Measurements from ENCODE around the gene OLFML2B.

The OLFML2B gene

DNA sequence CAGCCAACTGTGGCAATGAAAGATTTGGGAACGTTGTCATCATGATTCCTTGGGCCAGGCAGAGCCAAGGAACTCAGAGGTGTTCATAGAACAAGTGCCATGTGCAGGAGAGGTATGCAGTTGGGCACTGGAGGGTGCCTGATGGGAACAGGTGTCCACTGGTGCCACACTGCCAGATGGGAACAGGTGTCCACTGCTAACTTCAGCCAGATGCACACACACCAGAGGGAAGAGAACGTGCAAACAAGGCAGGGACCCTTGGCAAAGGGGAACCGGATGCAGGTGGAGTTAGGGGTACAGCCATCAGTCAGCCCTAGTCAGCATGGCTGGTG is 13.5 kb downstream of the OLFML2B start:
- Histone ChIP-seq H3K9me3 (ENCODE audit: control insufficient read depth in 2 of 2, low read length in 2 of 2) (no peaks in the 10 kb centered on the region), H3K27ac (ENCODE audit: low read depth in 2 of 2, low read length in 2 of 2) (no peak overlapping the region), H3K4me3 (ENCODE audit: low read length in 2 of 2) (no peak overlapping the region), H3K9ac (ENCODE audit: low read depth in 1 of 2, low read length in 2 of 2) (no peak overlapping the region), H3K27me3 (ENCODE audit: control insufficient read depth in 2 of 2, insufficient read depth in 2 of 2, low read length in 2 of 2) (no peaks in the 10 kb centered on the region), H3K4me1 (ENCODE audit: control insufficient read depth in 2 of 2, insufficient read depth in 2 of 2, low read length in 2 of 2) (no peaks in the 10 kb centered on the region), H3K36me3 (ENCODE audit: control insufficient read depth in 2 of 2, insufficient read depth in 2 of 2, low read length in 2 of 2) (no peaks in the 10 kb centered on the region)

- H3K4me3 ChIP-seq (ENCODE audit: low read length in 2 of 2): no peak overlapping the region
- H3K9ac ChIP-seq (ENCODE audit: low read depth in 1 of 2, low read length in 2 of 2): no peak overlapping the region
- no peak overlapping the region for H3K27ac ChIP-seq (ENCODE audit: low read depth in 2 of 2, low read length in 2 of 2)
- no peaks in the 10 kb centered on the region for H3K27me3 ChIP-seq (ENCODE audit: control insufficient read depth in 2 of 2, insufficient read depth in 2 of 2, low read length in 2 of 2)
- H3K36me3 ChIP-seq (ENCODE audit: control insufficient read depth in 2 of 2, insufficient read depth in 2 of 2, low read length in 2 of 2): no peaks in the 10 kb centered on the region
- no peaks in the 10 kb centered on the region for H3K9me3 ChIP-seq (ENCODE audit: control insufficient read depth in 2 of 2, low read length in 2 of 2)
- no peaks in the 10 kb centered on the region for H3K4me1 ChIP-seq (ENCODE audit: control insufficient read depth in 2 of 2, insufficient read depth in 2 of 2, low read length in 2 of 2)
Observed at GRCh38 chr1:162009501-162010174, 14.0 kb downstream of the OLFML2B start.

- Histone ChIP-seq H3K4me3 (ENCODE audit: low read length in 2 of 2) (no peak overlapping the region), H3K27ac (ENCODE audit: low read depth in 2 of 2, low read length in 2 of 2) (no peak overlapping the region), H3K27me3 (ENCODE audit: control insufficient read depth in 2 of 2, insufficient read depth in 2 of 2, low read length in 2 of 2) (no peaks in the 10 kb centered on the region), H3K9ac (ENCODE audit: low read depth in 1 of 2, low read length in 2 of 2) (no peak overlapping the region), H3K9me3 (ENCODE audit: control insufficient read depth in 2 of 2, low read length in 2 of 2) (no peaks in the 10 kb centered on the region), H3K36me3 (ENCODE audit: control insufficient read depth in 2 of 2, insufficient read depth in 2 of 2, low read length in 2 of 2) (no peaks in the 10 kb centered on the region), H3K4me1 (ENCODE audit: control insufficient read depth in 2 of 2, insufficient read depth in 2 of 2, low read length in 2 of 2) (no peaks in the 10 kb centered on the region)
Observed at GRCh38 chr1:162008799-162009198, 14.9 kb downstream of the OLFML2B start.

GRCh38 chr1:162007466-162007865 is 16.2 kb downstream of the OLFML2B start:
- Histone ChIP-seq H3K4me3 (ENCODE audit: low read length in 2 of 2) (no peak overlapping the region), H3K27me3 (ENCODE audit: control insufficient read depth in 2 of 2, insufficient read depth in 2 of 2, low read length in 2 of 2) (no peaks in the 10 kb centered on the region), H3K36me3 (ENCODE audit: control insufficient read depth in 2 of 2, insufficient read depth in 2 of 2, low read length in 2 of 2) (no peaks in the 10 kb centered on the region), H3K27ac (ENCODE audit: low read depth in 2 of 2, low read length in 2 of 2) (no peak overlapping the region), H3K9ac (ENCODE audit: low read depth in 1 of 2, low read length in 2 of 2) (no peak overlapping the region), H3K9me3 (ENCODE audit: control insufficient read depth in 2 of 2, low read length in 2 of 2) (no peaks in the 10 kb centered on the region), H3K4me1 (ENCODE audit: control insufficient read depth in 2 of 2, insufficient read depth in 2 of 2, low read length in 2 of 2) (no peaks in the 10 kb centered on the region)

DNA sequence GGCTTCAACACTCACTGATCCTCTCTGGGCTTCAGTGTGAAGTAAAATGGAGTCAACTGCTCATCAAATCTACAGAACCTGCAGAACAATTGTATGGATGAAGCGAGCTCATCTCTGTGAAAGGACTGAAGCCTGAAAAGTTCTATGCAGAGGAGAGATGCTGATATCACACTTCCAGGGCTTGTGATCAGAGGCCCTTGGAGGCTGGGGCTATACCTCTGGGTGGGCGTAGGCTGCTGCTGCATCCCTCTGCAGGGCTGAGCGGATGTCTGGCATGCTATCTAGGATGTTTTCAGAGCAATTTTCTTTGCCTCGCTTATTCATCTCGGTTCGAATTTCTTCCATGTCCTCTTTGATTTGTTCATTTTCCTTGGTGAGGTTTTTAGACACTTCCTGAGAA is 17.6 kb downstream of the OLFML2B start:
- Histone ChIP-seq H3K27ac (ENCODE audit: low read depth in 2 of 2, low read length in 2 of 2) (no peak overlapping the region), H3K27me3 (ENCODE audit: control insufficient read depth in 2 of 2, insufficient read depth in 2 of 2, low read length in 2 of 2) (no peaks in the 10 kb centered on the region), H3K4me3 (ENCODE audit: low read length in 2 of 2) (no peak overlapping the region), H3K9me3 (ENCODE audit: control insufficient read depth in 2 of 2, low read length in 2 of 2) (no peaks in the 10 kb centered on the region), H3K4me1 (ENCODE audit: control insufficient read depth in 2 of 2, insufficient read depth in 2 of 2, low read length in 2 of 2) (no peaks in the 10 kb centered on the region), H3K9ac (ENCODE audit: low read depth in 1 of 2, low read length in 2 of 2) (no peak overlapping the region), H3K36me3 (ENCODE audit: control insufficient read depth in 2 of 2, insufficient read depth in 2 of 2, low read length in 2 of 2) (no peaks in the 10 kb centered on the region)

DNA sequence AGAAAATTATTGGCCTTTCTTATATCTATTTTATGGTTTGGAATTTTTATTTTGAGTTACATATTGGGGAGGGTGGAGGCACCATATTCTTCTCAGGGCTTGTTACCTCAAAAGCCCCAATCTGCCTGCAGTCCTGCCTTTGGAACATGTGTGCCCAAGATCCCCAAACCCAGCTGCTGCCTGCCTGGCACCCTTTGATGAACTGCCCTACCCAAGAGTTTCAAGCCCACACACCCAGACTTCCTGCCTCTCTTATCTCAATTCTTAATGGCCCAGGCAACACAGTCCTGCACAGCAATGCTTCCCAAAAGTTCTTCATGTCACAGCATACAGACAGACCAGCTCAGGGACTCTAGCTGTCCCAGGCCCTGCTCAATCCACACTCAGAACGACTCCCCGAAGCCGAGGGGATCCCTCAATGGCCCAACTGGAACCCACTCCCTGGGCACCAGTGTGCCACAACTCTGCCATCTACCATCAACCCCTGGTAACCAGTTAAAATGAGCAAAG is 19.2 kb downstream of the OLFML2B start:
- H3K27ac ChIP-seq (ENCODE audit: low read depth in 2 of 2, low read length in 2 of 2): peak overlapping the region; percentile 35 to 38
- no peaks in the 10 kb centered on the region for H3K9me3 ChIP-seq (ENCODE audit: control insufficient read depth in 2 of 2, low read length in 2 of 2)
- no peaks in the 10 kb centered on the region for H3K36me3 ChIP-seq (ENCODE audit: control insufficient read depth in 2 of 2, insufficient read depth in 2 of 2, low read length in 2 of 2)
- H3K4me1 ChIP-seq (ENCODE audit: control insufficient read depth in 2 of 2, insufficient read depth in 2 of 2, low read length in 2 of 2): no peaks in the 10 kb centered on the region
- H3K27me3 ChIP-seq (ENCODE audit: control insufficient read depth in 2 of 2, insufficient read depth in 2 of 2, low read length in 2 of 2): no peaks in the 10 kb centered on the region
- no peak overlapping the region for H3K4me3 ChIP-seq (ENCODE audit: low read length in 2 of 2)
- H3K9ac ChIP-seq (ENCODE audit: low read depth in 1 of 2, low read length in 2 of 2): no peak overlapping the region

- Histone ChIP-seq H3K9ac (ENCODE audit: low read depth in 1 of 2, low read length in 2 of 2) (peak overlapping the region in 1 of 2 donors; percentile 5), H3K27me3 (ENCODE audit: control insufficient read depth in 2 of 2, insufficient read depth in 2 of 2, low read length in 2 of 2) (no peaks in the 10 kb centered on the region), H3K4me3 (ENCODE audit: low read length in 2 of 2) (no peak overlapping the region), H3K36me3 (ENCODE audit: control insufficient read depth in 2 of 2, insufficient read depth in 2 of 2, low read length in 2 of 2) (no peaks in the 10 kb centered on the region), H3K27ac (ENCODE audit: low read depth in 2 of 2, low read length in 2 of 2) (peak overlapping the region; percentile 35 to 49), H3K9me3 (ENCODE audit: control insufficient read depth in 2 of 2, low read length in 2 of 2) (no peaks in the 10 kb centered on the region), H3K4me1 (ENCODE audit: control insufficient read depth in 2 of 2, insufficient read depth in 2 of 2, low read length in 2 of 2) (no peaks in the 10 kb centered on the region)
Observed at GRCh38 chr1:162003830-162004215, 19.8 kb downstream of the OLFML2B start.

GRCh38 chr1:162003061-162003829 is 20.4 kb downstream of the OLFML2B start:
- H3K4me3 ChIP-seq (ENCODE audit: low read length in 2 of 2): peak overlapping the region; percentile 5 to 31

DNA sequence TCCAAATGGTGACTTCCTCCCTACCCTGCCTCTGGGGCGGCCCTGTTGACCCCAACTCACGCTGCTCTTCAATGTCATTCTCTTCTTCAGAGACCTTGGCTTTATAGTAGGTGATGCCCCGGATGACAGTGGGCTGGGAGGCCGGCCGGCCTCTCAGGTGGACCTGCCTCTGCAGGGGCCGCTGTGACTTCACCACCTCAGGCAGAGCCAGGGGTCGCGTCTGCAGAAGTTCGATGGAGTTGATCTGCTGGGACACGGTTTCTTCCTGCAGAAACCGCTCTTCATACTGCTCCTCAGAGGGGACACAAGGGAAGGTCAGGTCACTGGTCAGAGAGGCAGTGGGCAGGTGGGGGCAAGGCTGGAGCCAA is 23.6 kb downstream of the OLFML2B start:
- Histone ChIP-seq H3K27ac (ENCODE audit: low read depth in 2 of 2, low read length in 2 of 2) (no peak overlapping the region), H3K4me3 (ENCODE audit: low read length in 2 of 2) (no peak overlapping the region), H3K9me3 (ENCODE audit: control insufficient read depth in 2 of 2, low read length in 2 of 2) (no peaks in the 10 kb centered on the region), H3K4me1 (ENCODE audit: control insufficient read depth in 2 of 2, insufficient read depth in 2 of 2, low read length in 2 of 2) (no peaks in the 10 kb centered on the region), H3K27me3 (ENCODE audit: control insufficient read depth in 2 of 2, insufficient read depth in 2 of 2, low read length in 2 of 2) (no peaks in the 10 kb centered on the region), H3K36me3 (ENCODE audit: control insufficient read depth in 2 of 2, insufficient read depth in 2 of 2, low read length in 2 of 2) (no peaks in the 10 kb centered on the region), H3K9ac (ENCODE audit: low read depth in 1 of 2, low read length in 2 of 2) (no peak overlapping the region)

More at GRCh38 chr1:162003061-162003829, 20.4 kb downstream of the OLFML2B start:
- H3K36me3 ChIP-seq (ENCODE audit: control insufficient read depth in 2 of 2, insufficient read depth in 2 of 2, low read length in 2 of 2): no peaks in the 10 kb centered on the region
- H3K27ac ChIP-seq (ENCODE audit: low read depth in 2 of 2, low read length in 2 of 2): peak overlapping the region; percentile 19 to 49
- no peaks in the 10 kb centered on the region for H3K9me3 ChIP-seq (ENCODE audit: control insufficient read depth in 2 of 2, low read length in 2 of 2)
- no peaks in the 10 kb centered on the region for H3K4me1 ChIP-seq (ENCODE audit: control insufficient read depth in 2 of 2, insufficient read depth in 2 of 2, low read length in 2 of 2)
- no peaks in the 10 kb centered on the region for H3K27me3 ChIP-seq (ENCODE audit: control insufficient read depth in 2 of 2, insufficient read depth in 2 of 2, low read length in 2 of 2)
- H3K9ac ChIP-seq (ENCODE audit: low read depth in 1 of 2, low read length in 2 of 2): peak overlapping the region in 1 of 2 donors; percentile 29

- Histone ChIP-seq H3K27ac (ENCODE audit: low read depth in 2 of 2, low read length in 2 of 2) (no peak overlapping the region), H3K4me1 (ENCODE audit: control insufficient read depth in 2 of 2, insufficient read depth in 2 of 2, low read length in 2 of 2) (no peaks in the 10 kb centered on the region), H3K27me3 (ENCODE audit: control insufficient read depth in 2 of 2, insufficient read depth in 2 of 2, low read length in 2 of 2) (no peaks in the 10 kb centered on the region), H3K36me3 (ENCODE audit: control insufficient read depth in 2 of 2, insufficient read depth in 2 of 2, low read length in 2 of 2) (no peaks in the 10 kb centered on the region), H3K9ac (ENCODE audit: low read depth in 1 of 2, low read length in 2 of 2) (no peak overlapping the region), H3K9me3 (ENCODE audit: control insufficient read depth in 2 of 2, low read length in 2 of 2) (no peaks in the 10 kb centered on the region), H3K4me3 (ENCODE audit: low read length in 2 of 2) (no peak overlapping the region)
Observed at GRCh38 chr1:161999301-162000052, 24.2 kb downstream of the OLFML2B start.

Measured in mucosa of rectum (tissue), 2 donors.